MM.1S (cell line): ENCODE results near the gene ITPR1.

Source experiments
- EZH2 ChIP-seq: fragments of 300-600 bp; sonication (generic); optimal IDR thresholded peaks from 2 replicates; pipeline ENCODE3; 2017; ENCODE audit warnings: low read depth, mild to moderate bottlenecking, antibody characterized with exemption, low read length, mixed read lengths
- TF ChIP-seq, protein P1 (sequence below): fragments of 300-600 bp; sonication (generic); IDR thresholded peaks from 2 replicates; pipeline ENCODE4 v1.5.1; 2016; ENCODE audit warnings: antibody characterized with exemption, low read length, mixed read lengths

DNA sequence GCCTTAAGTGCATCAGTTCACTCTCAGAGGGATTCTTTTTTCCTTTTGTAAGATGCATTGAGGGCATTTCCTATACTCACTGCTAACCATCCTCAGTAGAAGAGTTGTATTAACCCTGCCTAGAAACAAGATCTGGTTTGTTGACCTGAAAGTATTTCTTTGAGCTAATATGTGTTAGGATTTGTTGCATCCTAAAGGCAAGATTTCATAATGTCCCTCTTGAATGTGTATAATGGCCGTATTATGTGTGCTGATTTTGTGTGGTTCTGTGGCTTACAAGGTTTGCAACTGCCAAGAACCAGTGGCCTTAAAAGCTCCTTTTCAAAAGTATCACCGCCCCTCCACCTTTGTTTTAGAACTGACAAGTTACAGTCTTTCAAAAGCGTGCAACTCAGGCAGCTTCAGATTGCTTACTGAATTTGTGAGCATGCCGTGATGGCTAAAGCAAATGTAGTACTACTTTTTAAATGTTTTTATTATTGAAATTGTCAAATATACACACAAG lies 304.1 kb downstream of the ITPR1 start:
- TF ChIP-seq, protein P1, sequence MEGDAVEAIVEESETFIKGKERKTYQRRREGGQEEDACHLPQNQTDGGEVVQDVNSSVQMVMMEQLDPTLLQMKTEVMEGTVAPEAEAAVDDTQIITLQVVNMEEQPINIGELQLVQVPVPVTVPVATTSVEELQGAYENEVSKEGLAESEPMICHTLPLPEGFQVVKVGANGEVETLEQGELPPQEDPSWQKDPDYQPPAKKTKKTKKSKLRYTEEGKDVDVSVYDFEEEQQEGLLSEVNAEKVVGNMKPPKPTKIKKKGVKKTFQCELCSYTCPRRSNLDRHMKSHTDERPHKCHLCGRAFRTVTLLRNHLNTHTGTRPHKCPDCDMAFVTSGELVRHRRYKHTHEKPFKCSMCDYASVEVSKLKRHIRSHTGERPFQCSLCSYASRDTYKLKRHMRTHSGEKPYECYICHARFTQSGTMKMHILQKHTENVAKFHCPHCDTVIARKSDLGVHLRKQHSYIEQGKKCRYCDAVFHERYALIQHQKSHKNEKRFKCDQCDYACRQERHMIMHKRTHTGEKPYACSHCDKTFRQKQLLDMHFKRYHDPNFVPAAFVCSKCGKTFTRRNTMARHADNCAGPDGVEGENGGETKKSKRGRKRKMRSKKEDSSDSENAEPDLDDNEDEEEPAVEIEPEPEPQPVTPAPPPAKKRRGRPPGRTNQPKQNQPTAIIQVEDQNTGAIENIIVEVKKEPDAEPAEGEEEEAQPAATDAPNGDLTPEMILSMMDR: no peak
- no peak for TF ChIP-seq EZH2
